Osteoblast (primary cell): ENCODE results near the gene MYLK. TPM values are rescaled to one million over a fixed set of nuclear protein-coding genes. Genes with fewer than 3 reads are reported as not detected.

Source experiments
- DNase-seq: peaks from one replicate; pipeline ENCODE4 v3.0.0; 2011; ENCODE audit warnings: low spot score, mixed read lengths; ENCODE audit not compliant: insufficient read length; ENCODE audit errors: missing footprints
- H2AFZ ChIP-seq: 2 replicates; pipeline ENCODE4 v1.6.0; 2011; ENCODE audit warnings: mild to moderate bottlenecking, low read length
- H3K27ac ChIP-seq: 2 replicates; pipeline ENCODE4 v1.5.1; 2011; ENCODE audit warnings: mild to moderate bottlenecking, low read depth, low read length, moderate library complexity
- H3K27me3 ChIP-seq: 2 replicates; pipeline ENCODE4 v1.6.0; 2012; ENCODE audit warnings: mild to moderate bottlenecking, control low read depth, inconsistent platforms, low read length, moderate library complexity; ENCODE audit not compliant: insufficient read depth
- H3K36me3 ChIP-seq: 2 replicates; pipeline ENCODE4 v1.5.1; 2011; ENCODE audit warnings: mild to moderate bottlenecking, low read length, control low read depth, moderate library complexity; ENCODE audit not compliant: insufficient read depth
- H3K4me1 ChIP-seq: 2 replicates; pipeline ENCODE4 v1.5.1; 2011; ENCODE audit warnings: mild to moderate bottlenecking, low read length, control low read depth, moderate library complexity; ENCODE audit not compliant: insufficient read depth
- H3K4me2 ChIP-seq: 2 replicates; pipeline ENCODE4 v1.6.0; 2011; ENCODE audit warnings: mild to moderate bottlenecking, low read length; ENCODE audit not compliant: insufficient read depth
- H3K4me3 ChIP-seq: fragments of 200-600 bp; sonication (generic); 3 replicates; pipeline ENCODE4 v1.5.1; 2012; ENCODE audit warnings: mild to moderate bottlenecking, low read length, inconsistent platforms; ENCODE audit not compliant: insufficient read depth
- H3K79me2 ChIP-seq: 2 replicates; pipeline ENCODE4 v1.6.0; 2012; ENCODE audit warnings: mild to moderate bottlenecking, low read length, control low read depth, inconsistent platforms; ENCODE audit not compliant: insufficient read depth
- H3K9me3 ChIP-seq: 2 replicates; pipeline ENCODE4 v1.5.1; 2011; ENCODE audit warnings: low read depth, low read length, control low read depth
- H4K20me1 ChIP-seq: 2 replicates; pipeline ENCODE4 v1.6.0; 2012; ENCODE audit warnings: mild to moderate bottlenecking, low read length, control low read depth; ENCODE audit not compliant: insufficient read depth
- total RNA-seq: library from RNA; depleted of rRNA; stranded (reverse); fragments of >200 nt; gene quantifications from 2 replicates; pipeline ENCODE4 v1.2.3, GENCODE V29; 2012
- TF ChIP-seq, protein P1 (sequence below): IDR thresholded peaks from 2 replicates; pipeline ENCODE4 v1.5.1; 2011; ENCODE audit warnings: mild to moderate bottlenecking, low read depth, low read length, moderate library complexity; ENCODE audit errors: extremely low read depth

MYLK gene
- total RNA-seq, 1 donor, result 268 TPM

DNA sequence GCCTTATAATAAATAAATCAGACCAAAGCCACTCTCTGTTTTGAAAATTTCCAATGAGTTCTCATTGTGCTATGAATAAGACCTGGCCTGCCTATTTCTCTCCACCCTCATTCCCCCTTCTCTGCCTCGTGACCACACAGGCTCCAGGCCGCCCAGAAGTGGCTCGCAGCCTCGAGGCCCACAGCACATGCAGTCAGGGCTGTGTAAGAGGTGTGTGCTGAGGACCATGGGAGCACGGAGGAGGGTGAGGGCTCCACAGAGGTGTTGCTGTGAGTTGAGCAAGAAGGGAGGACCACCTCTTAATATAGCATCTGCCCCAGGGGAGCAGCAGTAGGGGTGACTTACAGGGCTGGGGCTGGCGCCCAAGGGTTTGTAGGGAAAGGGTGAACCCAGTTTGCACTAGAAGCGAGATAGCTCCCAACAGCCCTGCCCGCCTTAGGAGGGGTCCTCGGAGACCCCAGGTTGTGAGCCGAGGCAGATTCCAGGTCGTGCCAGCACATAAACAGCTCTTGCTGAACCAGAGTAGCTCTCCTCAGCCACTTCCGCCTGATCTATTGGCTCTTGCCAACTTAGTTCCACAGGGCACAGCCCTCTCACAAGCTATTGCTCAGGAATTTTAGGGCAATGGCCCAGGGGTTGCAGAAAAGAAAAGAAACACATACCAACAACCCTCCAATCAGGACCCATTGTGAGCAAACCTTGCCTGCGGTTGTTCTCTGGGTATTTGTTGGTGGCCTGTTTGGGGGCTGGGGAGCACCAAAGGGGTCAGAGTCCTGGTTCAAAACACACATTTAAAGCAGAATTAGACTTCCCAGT lies 117.7 kb downstream of the MYLK start:
- peaks cover 12% of the 10 kb centered on the region for H3K79me2 ChIP-seq
- peaks cover 26% of the 10 kb centered on the region for H3K4me1 ChIP-seq
- no peaks in the 10 kb centered on the region for H3K27me3 ChIP-seq
- no peak overlapping the region for H3K4me2 ChIP-seq
- H3K27ac ChIP-seq, result peak overlapping the region; percentile 38
- no peaks in the 10 kb centered on the region for H3K9me3 ChIP-seq
- TF ChIP-seq, protein P1, sequence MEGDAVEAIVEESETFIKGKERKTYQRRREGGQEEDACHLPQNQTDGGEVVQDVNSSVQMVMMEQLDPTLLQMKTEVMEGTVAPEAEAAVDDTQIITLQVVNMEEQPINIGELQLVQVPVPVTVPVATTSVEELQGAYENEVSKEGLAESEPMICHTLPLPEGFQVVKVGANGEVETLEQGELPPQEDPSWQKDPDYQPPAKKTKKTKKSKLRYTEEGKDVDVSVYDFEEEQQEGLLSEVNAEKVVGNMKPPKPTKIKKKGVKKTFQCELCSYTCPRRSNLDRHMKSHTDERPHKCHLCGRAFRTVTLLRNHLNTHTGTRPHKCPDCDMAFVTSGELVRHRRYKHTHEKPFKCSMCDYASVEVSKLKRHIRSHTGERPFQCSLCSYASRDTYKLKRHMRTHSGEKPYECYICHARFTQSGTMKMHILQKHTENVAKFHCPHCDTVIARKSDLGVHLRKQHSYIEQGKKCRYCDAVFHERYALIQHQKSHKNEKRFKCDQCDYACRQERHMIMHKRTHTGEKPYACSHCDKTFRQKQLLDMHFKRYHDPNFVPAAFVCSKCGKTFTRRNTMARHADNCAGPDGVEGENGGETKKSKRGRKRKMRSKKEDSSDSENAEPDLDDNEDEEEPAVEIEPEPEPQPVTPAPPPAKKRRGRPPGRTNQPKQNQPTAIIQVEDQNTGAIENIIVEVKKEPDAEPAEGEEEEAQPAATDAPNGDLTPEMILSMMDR, result no peak
- no peak overlapping the region for H3K4me3 ChIP-seq
- peaks cover 17% of the 10 kb centered on the region for H3K36me3 ChIP-seq
- no peak for DNase-seq
- H2AFZ ChIP-seq, result no peak overlapping the region
- H4K20me1 ChIP-seq, result no peaks in the 10 kb centered on the region

DNA sequence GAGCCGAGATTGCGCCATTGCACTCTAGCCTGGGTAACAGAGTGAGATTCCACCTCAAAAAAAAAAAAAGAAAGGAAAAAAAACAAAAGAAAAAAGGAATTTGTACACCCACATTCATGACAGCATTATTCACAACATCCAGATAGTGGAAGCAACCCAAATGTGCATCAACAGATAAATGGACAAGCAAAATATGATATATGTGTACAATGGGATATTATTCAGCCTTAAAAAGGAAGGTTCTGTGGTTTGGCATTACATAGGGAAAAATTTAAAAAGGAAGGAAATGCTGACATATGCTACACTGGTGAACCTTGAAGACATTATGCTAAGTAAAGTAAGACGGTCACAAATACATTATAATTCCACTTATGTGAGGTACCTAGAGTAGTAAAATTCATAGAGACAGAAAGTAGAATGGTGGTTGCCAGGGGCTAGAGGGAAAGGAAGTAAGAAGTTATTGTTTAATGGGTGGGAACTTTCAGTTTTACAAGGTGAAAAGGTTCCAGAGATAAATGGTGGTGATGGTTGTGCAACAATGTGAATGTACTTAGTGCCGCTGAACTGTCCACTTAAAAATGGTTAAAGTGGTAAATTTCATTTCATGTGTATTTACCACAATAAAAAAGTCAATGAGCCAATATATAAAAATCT lies 118.5 kb downstream of the MYLK start:
- no peak overlapping the region for H2AFZ ChIP-seq
- H3K9me3 ChIP-seq, result no peaks in the 10 kb centered on the region
- TF ChIP-seq, protein P1, result no peak
- H3K27ac ChIP-seq, result peak overlapping the region; percentile 38
- no peaks in the 10 kb centered on the region for H4K20me1 ChIP-seq
- H3K4me2 ChIP-seq, result no peak overlapping the region
- H3K79me2 ChIP-seq, result peaks cover 12% of the 10 kb centered on the region
- no peaks in the 10 kb centered on the region for H3K27me3 ChIP-seq
- DNase-seq, result no peak
- no peak overlapping the region for H3K4me3 ChIP-seq
- H3K36me3 ChIP-seq, result peaks cover 23% of the 10 kb centered on the region
- H3K4me1 ChIP-seq, result peaks cover 34% of the 10 kb centered on the region

DNA sequence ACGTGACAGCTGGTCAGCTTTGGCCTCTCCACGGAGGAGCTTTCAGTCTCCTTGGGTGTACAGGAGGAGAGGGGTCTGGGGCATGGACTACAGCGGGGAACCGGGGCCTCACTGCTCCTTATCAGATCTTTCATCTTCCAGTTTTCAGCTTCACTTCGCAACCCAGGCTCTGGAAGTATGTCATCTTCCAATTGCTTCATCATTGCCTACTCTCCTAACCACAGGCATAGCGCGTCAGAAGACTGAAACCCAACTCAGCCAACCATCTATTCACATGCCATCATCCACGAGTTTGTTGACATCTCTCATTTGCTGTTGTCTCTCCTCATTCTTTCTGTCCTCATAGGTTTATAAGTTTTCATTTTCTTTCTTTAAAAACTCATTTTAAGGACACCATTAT lies 119.5 kb downstream of the MYLK start:
- no peak overlapping the region for H2AFZ ChIP-seq
- TF ChIP-seq, protein P1, result no peak
- DNase-seq, result no peak
- H3K36me3 ChIP-seq, result peaks cover 23% of the 10 kb centered on the region
- no peaks in the 10 kb centered on the region for H4K20me1 ChIP-seq
- H3K27me3 ChIP-seq, result no peaks in the 10 kb centered on the region
- no peak overlapping the region for H3K4me3 ChIP-seq
- no peak overlapping the region for H3K4me2 ChIP-seq
- H3K4me1 ChIP-seq, result peaks cover 37% of the 10 kb centered on the region
- H3K9me3 ChIP-seq, result no peaks in the 10 kb centered on the region
- peak overlapping the region; percentile 13 for H3K27ac ChIP-seq
- H3K79me2 ChIP-seq, result peaks cover 11% of the 10 kb centered on the region

DNA sequence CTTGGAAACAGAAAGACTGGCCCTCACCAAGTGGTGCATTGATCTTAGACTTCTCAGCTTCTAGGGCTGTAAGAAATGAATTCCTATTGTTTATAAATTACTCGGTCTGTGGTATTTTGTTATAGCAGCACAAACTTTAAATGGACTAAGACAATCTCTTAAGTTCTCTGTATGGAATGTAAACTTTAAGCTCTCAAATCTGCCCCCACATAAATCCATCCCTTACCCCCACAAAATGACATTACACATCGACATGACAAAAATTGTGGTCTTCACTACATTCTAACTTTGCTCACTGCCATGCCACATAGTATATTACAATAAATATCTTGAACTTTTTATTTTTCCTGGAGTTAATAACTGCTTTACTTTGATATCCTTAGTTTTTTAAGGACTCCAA lies 121.3 kb downstream of the MYLK start:
- Histone ChIP-seq H3K9me3 (no peaks in the 10 kb centered on the region), H3K27me3 (no peaks in the 10 kb centered on the region), H3K4me1 (peaks cover 43% of the 10 kb centered on the region), H4K20me1 (no peaks in the 10 kb centered on the region), H3K4me3 (no peak overlapping the region), H3K36me3 (peaks cover 23% of the 10 kb centered on the region), H3K4me2 (no peak overlapping the region), H3K27ac (no peak overlapping the region), H3K79me2 (peaks cover 5% of the 10 kb centered on the region), H2AFZ (no peak overlapping the region)
- TF ChIP-seq, protein P1, result no peak
- no peak for DNase-seq
